Aorta (tissue), 5 donors: ENCODE measurements around the gene ADAMTSL5. TPM values are rescaled to one million over a fixed set of nuclear protein-coding genes. Genes with fewer than 3 reads are reported as not detected.
A peak's percentile ranks its signal among the peaks of the same experiment; 100 is the strongest.
"Not testable (repeated sequence)": the region's sequence is repeated elsewhere in the genome, so short reads cannot be mapped to it uniquely, and the experiment has no call there.

ENCODE experiments used
- ATAC-seq: fragments of 200-7000 bp; cut with Tn5 transposase; one replicate; pipeline ENCODE4 v1.9.1; 2022; ENCODE audit warnings: moderate library complexity; ENCODE audit not compliant: low FRiP score
- DNase-seq, 2 donors: peaks; one replicate each; pipeline ENCODE4 v3.0.0-alpha.2; 2020
- H3K27ac ChIP-seq, 2 donors: one replicate each; pipeline ENCODE4 v1.5.1; 2013; ENCODE audit warnings: low read length in 2 of 2, mild to moderate bottlenecking in 2 of 2, moderate library complexity in 2 of 2, control low read depth in 1 of 2, inconsistent platforms in 1 of 2, low read depth in 1 of 2
- H3K27me3 ChIP-seq, 2 donors: one replicate each; pipeline ENCODE4 v1.6.1; 2013; ENCODE audit warnings: control low read depth in 1 of 2, low read length in 1 of 2, mild to moderate bottlenecking in 1 of 2, moderate library complexity in 1 of 2; ENCODE audit not compliant: insufficient read depth in 2 of 2, control insufficient read depth in 1 of 2
- H3K36me3 ChIP-seq, 2 donors: one replicate each; pipeline ENCODE4 v1.6.1; 2013; ENCODE audit warnings: control low read depth in 1 of 2, low read length in 1 of 2, mild to moderate bottlenecking in 1 of 2; ENCODE audit not compliant: insufficient read depth in 2 of 2, control insufficient read depth in 1 of 2
- H3K4me1 ChIP-seq, 2 donors: one replicate each; pipeline ENCODE4 v1.6.1; 2013; ENCODE audit warnings: low read length in 2 of 2, control low read depth in 1 of 2, mild to moderate bottlenecking in 1 of 2, moderate library complexity in 1 of 2; ENCODE audit not compliant: insufficient read depth in 2 of 2, control insufficient read depth in 1 of 2
- H3K4me3 ChIP-seq, 2 donors: one replicate each; pipeline ENCODE4 v1.5.1; 2013; ENCODE audit warnings: low read length in 2 of 2, control low read depth in 1 of 2, mild to moderate bottlenecking in 1 of 2
- H3K9me3 ChIP-seq: one replicate; pipeline ENCODE4 v1.6.1; 2013; ENCODE audit warnings: mild to moderate bottlenecking, low read length; ENCODE audit not compliant: control insufficient read depth
- WGBS, 2 donors: extraction: QIAGEN DNeasy Blood & Tissue Kit; methylation state at CpG; one replicate each; pipeline ENCODE4 v1.1.7; 2013; 5-methylcytosine and 5-hydroxymethylcytosine counted together
- intact Hi-C, 2 donors: fragments of 100-400 bp; cut with DNase I; formaldehyde crosslinking; loops; one replicate each; pipeline versions ENCODE4 v1.14.2 to v1.15.0; 2022
- polyA plus RNA-seq, 2 donors: library from polyadenylated mRNA; stranded (reverse); fragments of 200-250 nt; gene quantifications; one replicate each; pipeline ENCODE4 v1.2.3, GENCODE V29; 2013
- total RNA-seq, 2 donors: library from RNA; stranded (reverse); fragmentation: NEBNext Ultra II Directional; extraction: Animal tissue kit (Norgen Biotek cat#: 25700); gene quantifications; one replicate each; pipeline ENCODE4 v1.2.1, GENCODE V29; 2021
- donor health status: healthy with polysubstance abuse.
- donor health status: Bipolar disorder and iron deficiency.
- donor health status: DM: no; HTN: no; CAD: no.
- donor health status: DM: no; HTN: no; CAD: no.
- donor health status: DM: yes; HTN: yes; CAD: no.

Gene ADAMTSL5
- total and polyA plus RNA-seq, 4 donors = 3.1 to 18.2 (median 6.1) TPM

DNA sequence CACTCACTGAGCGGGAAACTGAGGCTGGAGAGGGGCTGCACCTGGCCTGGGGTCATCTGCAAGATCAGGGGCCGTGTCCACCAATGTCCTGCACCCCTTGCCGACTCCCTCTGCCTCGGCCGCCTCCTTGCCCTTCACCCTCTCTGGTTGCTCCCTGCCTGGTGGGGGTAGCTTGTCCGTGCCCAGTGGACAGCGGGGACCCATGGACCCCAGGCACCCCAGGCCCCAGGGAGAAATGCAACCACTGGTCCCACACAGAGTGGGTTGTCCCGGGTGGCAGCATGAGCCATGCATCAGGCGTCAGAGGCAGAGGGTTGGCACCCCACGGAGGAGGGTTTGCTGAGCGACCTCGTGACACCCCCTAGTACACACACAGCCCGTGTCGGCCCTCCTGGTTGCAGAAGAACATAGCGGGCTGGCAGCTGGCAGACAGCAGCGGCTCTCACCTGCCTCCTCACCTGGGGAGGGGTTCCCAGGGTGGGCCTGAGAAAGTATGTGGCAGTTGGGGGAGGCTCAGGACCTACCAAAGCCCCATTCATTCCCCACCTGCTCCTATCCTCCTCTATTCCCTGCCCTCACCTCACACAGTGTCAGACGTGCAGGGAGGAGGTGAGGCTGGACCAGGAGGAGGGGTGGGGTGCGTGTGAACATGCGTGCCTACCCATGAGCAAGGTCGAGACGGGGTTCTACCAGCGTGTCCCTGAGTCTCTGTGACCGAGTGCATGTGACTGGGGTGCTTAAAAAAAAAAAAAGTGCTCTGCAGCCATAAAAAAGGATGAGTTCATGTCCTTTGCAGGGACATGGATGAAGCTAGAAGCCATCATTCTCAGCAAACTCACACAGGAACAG is 8.7 kb downstream of the ADAMTSL5 start:
- H3K36me3 ChIP-seq = no peaks in the 10 kb centered on the region
- 44 to 49% methylated on average over 22 to 23 of the region's 23 CpGs for WGBS, 2 donors
- no peak for ATAC-seq
- no peak overlapping the region for H3K27ac ChIP-seq
- no peaks in the 10 kb centered on the region for H3K27me3 ChIP-seq
- peak in 1 of 2 donors; percentile 76 for DNase-seq
- H3K9me3 ChIP-seq = no peaks in the 10 kb centered on the region
- intact Hi-C loops = loop anchor here in 1 of 2 donors (10.0 kb wide), 1 partner anchor 229 kb away; the partner anchor contains the start of gene FAM174C
- H3K4me1 ChIP-seq = no peaks in the 10 kb centered on the region
- H3K4me3 ChIP-seq = no peak overlapping the region

DNA sequence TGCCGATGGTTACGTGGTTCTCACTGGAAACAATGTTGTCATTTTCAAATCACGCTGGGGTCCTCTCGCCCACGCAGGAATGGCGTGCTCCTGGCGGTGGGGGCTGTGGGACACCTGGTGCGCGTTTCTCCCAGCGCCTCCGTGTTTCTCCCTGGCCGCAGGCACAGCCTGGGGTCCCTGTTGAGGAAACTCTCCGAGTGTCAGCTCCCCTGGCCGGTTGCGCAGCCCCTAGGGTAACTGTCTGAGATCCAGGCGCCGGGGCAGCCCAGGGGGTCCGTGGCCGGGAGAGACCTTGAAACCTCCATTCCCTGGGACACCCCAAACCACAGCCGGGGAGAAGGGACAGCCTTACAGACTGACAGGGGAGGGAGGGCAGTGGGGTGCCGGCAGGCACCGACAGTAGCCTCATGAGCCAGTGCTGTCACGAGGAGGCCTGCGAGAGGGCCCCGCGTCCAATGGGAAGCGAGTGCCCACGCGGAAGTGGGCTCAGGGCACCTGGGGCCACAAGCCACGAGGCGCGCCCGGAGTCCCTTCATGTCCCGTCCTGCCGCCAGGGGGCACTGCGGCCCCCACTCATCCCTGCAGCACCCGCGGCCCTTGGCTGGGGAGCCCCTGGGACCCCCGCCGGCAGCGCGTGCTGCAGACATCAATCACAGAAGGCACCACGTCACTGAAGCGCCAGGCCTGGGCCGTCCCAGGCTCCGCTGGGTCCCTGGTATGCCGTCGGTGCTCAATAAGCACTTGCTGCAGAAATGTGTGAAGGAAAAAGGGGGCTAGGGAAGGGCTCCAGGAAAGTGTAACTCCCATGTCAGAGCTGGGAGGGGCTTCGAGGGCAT is 9.5 kb downstream of the ADAMTSL5 start:
- 3% methylated on average over 46 to 49 of the region's 49 CpGs for WGBS, 2 donors
- intact Hi-C loops = loop anchor here in 1 of 2 donors (10.0 kb wide), 1 partner anchor 229 kb away; the partner anchor contains the start of gene FAM174C

GRCh38 chr19:1502433-1503088 is 10.3 kb downstream of the ADAMTSL5 start:
- intact Hi-C loops = loop anchor here in 1 of 2 donors (10.0 kb wide), 1 partner anchor 228 kb away; the partner anchor contains the start of gene FAM174C
- ATAC-seq (no peak), DNase-seq (no peak)
- Histone ChIP-seq H3K36me3 (no peaks in the 10 kb centered on the region), H3K9me3 (no peaks in the 10 kb centered on the region), H3K4me3 (no peak overlapping the region), H3K4me1 (no peaks in the 10 kb centered on the region), H3K27ac (no peak overlapping the region), H3K27me3 (no peaks in the 10 kb centered on the region)
- 47 to 48% methylated on average over 14 of the region's 14 CpGs for WGBS, 2 donors

More for the DNA sequence above, 9.5 kb downstream of the ADAMTSL5 start:
- ATAC-seq (peak; percentile 31), DNase-seq (peak in 1 of 2 donors; percentile 87)
- no peak overlapping the region for H3K4me3 ChIP-seq
- no peaks in the 10 kb centered on the region for H3K27me3 ChIP-seq
- no peaks in the 10 kb centered on the region for H3K36me3 ChIP-seq
- no peak overlapping the region for H3K27ac ChIP-seq
- H3K9me3 ChIP-seq = no peaks in the 10 kb centered on the region
- no peaks in the 10 kb centered on the region for H3K4me1 ChIP-seq

DNA sequence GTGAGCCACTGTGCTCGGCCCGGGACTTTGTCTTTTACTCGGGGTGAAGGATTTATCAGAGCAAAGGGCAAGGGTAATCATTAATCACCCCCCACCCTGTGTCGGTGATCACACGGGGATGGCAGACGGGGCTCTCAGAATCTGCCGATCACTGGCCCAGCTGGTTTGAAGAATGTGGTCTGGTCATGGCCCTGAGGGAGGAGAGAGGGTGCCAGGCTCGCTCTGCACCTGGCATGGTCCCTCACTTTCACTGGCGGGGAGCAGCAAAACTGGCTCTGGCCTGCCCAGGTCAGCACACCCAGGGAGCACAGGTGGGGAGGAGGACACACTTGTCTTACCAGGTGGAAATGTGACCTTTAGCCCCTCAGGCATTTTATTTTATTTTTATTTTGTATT is 11.6 kb downstream of the ADAMTSL5 start:
- Histone ChIP-seq H3K4me1 (no peaks in the 10 kb centered on the region), H3K36me3 (no peaks in the 10 kb centered on the region), H3K9me3 (no peaks in the 10 kb centered on the region), H3K4me3 (no peak overlapping the region), H3K27me3 (no peaks in the 10 kb centered on the region), H3K27ac (no peak overlapping the region)
- intact Hi-C loops = loop anchor here in 1 of 2 donors (10.0 kb wide), 1 partner anchor 226 kb away; the partner anchor contains the start of gene FAM174C
- DNase-seq = no peak
- WGBS, 2 donors = 67 to 85% methylated on average over 9 of the region's 9 CpGs
- no peak for ATAC-seq

DNA sequence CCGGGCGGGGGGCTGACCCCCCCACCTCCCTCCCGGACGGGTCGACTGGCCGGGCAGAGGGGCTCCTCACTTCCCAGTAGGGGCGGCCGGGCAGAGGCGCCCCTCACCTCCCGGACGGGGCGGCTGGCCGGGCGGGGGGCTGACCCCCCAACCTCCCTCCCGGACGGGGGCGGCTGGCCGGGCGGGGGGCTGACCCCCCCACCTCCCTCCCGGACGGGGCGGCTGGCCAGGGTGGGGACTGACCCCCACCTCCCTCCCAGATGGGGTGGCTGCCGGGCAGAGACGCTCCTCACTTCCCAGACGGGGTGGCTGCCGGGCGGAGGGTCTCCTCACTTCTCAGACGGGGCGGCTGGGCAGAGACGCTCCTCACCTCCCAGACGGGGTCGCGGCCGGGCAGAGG is 13.6 kb downstream of the ADAMTSL5 start:
- H3K36me3 ChIP-seq, H3K9me3 ChIP-seq, intact Hi-C loops, H3K27ac ChIP-seq, H3K27me3 ChIP-seq, H3K4me3 ChIP-seq, H3K4me1 ChIP-seq, ATAC-seq, DNase-seq: not testable (repeated sequence)
- 88 to 90% methylated on average over 15 to 34 of the region's 34 CpGs for WGBS, 2 donors

GRCh38 chr19:1497578-1498235 is 15.1 kb downstream of the ADAMTSL5 start:
- Histone ChIP-seq H3K27ac (no peak overlapping the region), H3K27me3 (no peaks in the 10 kb centered on the region), H3K4me3 (no peak overlapping the region), H3K9me3 (no peaks in the 10 kb centered on the region), H3K36me3 (no peaks in the 10 kb centered on the region), H3K4me1 (no peaks in the 10 kb centered on the region)
- intact Hi-C loops = no loop called here
- DNase-seq (no peak), ATAC-seq (no peak)
- WGBS, 2 donors = 80 to 84% methylated on average over 25 of the region's 25 CpGs

DNA sequence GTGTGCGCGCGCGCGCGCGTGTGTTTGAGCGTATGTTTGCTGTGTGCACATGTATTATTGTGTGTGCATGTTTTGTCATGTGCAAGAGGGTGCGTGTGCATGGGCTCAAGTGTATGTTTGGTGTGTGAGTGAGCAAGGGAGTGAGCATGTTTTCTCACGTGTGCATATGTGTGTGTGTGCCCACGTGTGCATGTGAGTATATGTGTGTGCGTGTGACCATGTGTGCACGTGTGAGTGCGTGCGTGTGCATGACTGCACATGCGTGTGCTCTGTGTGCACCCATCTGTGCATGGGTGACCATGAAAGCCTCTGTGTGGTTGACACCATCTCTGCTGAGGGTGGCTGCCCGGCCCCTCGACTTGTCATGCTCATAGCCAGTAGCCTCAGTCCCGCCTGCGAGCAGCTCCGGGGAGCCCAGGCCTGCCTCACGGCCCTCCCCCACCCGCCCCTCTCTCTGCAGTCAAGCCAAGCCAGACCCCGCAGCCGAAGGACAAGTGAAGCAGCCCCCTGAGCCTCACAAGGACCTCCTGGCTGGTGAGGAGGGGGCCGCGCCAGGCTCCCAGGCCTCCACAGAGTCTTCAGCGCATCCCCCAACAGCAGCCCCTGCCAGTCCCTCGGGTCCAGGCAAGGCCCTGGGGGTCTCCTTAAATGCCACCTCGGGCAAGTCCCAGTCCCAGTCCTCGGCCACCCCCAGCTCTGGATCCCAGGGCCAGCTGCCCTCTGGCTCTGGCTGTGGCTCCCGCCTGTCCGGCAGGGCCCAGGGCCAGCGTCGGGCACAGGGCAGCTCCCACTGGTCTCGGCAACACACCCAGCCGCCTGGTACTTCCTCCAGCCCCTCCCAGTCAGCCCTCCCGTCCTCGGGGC is 15.9 kb downstream of the ADAMTSL5 start:
- Histone ChIP-seq H3K4me1 (no peaks in the 10 kb centered on the region), H3K27ac (no peak overlapping the region), H3K36me3 (no peaks in the 10 kb centered on the region), H3K9me3 (no peaks in the 10 kb centered on the region), H3K4me3 (no peak overlapping the region), H3K27me3 (no peaks in the 10 kb centered on the region)
- DNase-seq (peak in 1 of 2 donors; percentile 75), ATAC-seq (no peak)
- intact Hi-C loops = no loop called here
- 70 to 73% methylated on average over 39 of the region's 39 CpGs for WGBS, 2 donors
